IMR-90 (cell line): Measurements from ENCODE around the gene ZNF134. TPM values are rescaled to one million over a fixed set of nuclear protein-coding genes. Genes with fewer than 3 reads are reported as not detected.

Experiments used
- ATAC-seq: fragments of 200-7000 bp; cut with Tn5 transposase; 2 replicates; pipeline ENCODE4 v1.9.1; 2020; ENCODE audit warnings: low read depth, mild to moderate bottlenecking, moderate library complexity
- BruUV-seq: library from RNA; stranded (reverse); fragments of 400-500 nt; replicated peaks from 2 replicates; lab custom pipeline; 2021; lab: Mats Ljungman, UMichigan
- CTCF ChIA-PET: fragments of 300-600 bp; formaldehyde crosslinking; extraction: SDS; loops from one replicate; lab custom pipeline; 2021; ENCODE audit warnings: antibody characterized with exemption; lab: Yijun Ruan, JAX
- POLR2A ChIA-PET: fragments of 300-600 bp; sonication (Branson Sonifier 250); formaldehyde crosslinking; loops from one replicate; lab custom pipeline; 2022; ENCODE audit warnings: antibody characterized with exemption; ENCODE audit not compliant: unreplicated experiment; lab: Charles Lee
- DNase-seq: peaks from one replicate; pipeline ENCODE4 v3.0.0; 2013
- H2AFZ ChIP-seq: replicated peaks from 2 replicates; pipeline ENCODE3; 2013; ENCODE audit warnings: low read length, mild to moderate bottlenecking; ENCODE audit not compliant: poor library complexity
- H2AK5ac ChIP-seq: 2 replicates; pipeline ENCODE4 v1.6.1; 2013; ENCODE audit warnings: low read depth, low read length, inconsistent platforms
- H2AK9ac ChIP-seq: replicated peaks from 2 replicates; pipeline ENCODE3; 2013; ENCODE audit warnings: mild to moderate bottlenecking, low read depth, low read length, moderate library complexity; ENCODE audit not compliant: poor library complexity
- H2BK120ac ChIP-seq: 2 replicates; pipeline ENCODE4 v1.6.1; 2013; ENCODE audit warnings: low read depth, low read length, inconsistent platforms
- H2BK15ac ChIP-seq: 3 replicates; pipeline ENCODE4 v1.6.1; 2013; ENCODE audit warnings: low read depth, low read length, inconsistent platforms
- H2BK20ac ChIP-seq: 2 replicates; pipeline ENCODE4 v1.6.1; 2013; ENCODE audit warnings: low read depth, mild to moderate bottlenecking, inconsistent platforms, low read length, moderate library complexity
- H2BK5ac ChIP-seq: 2 replicates; pipeline ENCODE4 v1.6.1; 2013; ENCODE audit warnings: mild to moderate bottlenecking, low read depth, low read length, inconsistent platforms; ENCODE audit not compliant: poor library complexity, severe bottlenecking
- H3K14ac ChIP-seq: replicated peaks from 2 replicates; pipeline ENCODE4 v1.6.1; 2013; ENCODE audit warnings: low read depth, low read length, inconsistent platforms
- H3K18ac ChIP-seq: 2 replicates; pipeline ENCODE4 v1.6.1; 2013; ENCODE audit warnings: low read depth, low read length, control low read depth
- H3K23ac ChIP-seq: 2 replicates; pipeline ENCODE4 v1.6.1; 2013; ENCODE audit warnings: low read depth, low read length, inconsistent platforms
- H3K27ac ChIP-seq: 2 replicates; pipeline ENCODE4 v1.5.1; 2013; ENCODE audit warnings: mild to moderate bottlenecking, control low read depth, low read length; ENCODE audit not compliant: insufficient read depth
- H3K27me3 ChIP-seq: 2 replicates; pipeline ENCODE4 v1.6.1; 2013; ENCODE audit warnings: low read length; ENCODE audit not compliant: control insufficient read depth, insufficient read depth
- H3K36me3 ChIP-seq: 2 replicates; pipeline ENCODE4 v1.6.1; 2013; ENCODE audit warnings: low read length, mixed read lengths; ENCODE audit not compliant: control insufficient read depth, insufficient read depth
- H3K4ac ChIP-seq: 2 replicates; pipeline ENCODE4 v1.6.1; 2013; ENCODE audit warnings: low read depth, low read length, inconsistent platforms
- H3K4me1 ChIP-seq: 2 replicates; pipeline ENCODE4 v1.6.1; 2013; ENCODE audit warnings: low read length, mixed read lengths; ENCODE audit not compliant: control insufficient read depth, insufficient read depth
- H3K4me2 ChIP-seq: 2 replicates; pipeline ENCODE4 v1.6.1; 2013; ENCODE audit warnings: low read depth, mild to moderate bottlenecking, control low read depth, low read length, moderate library complexity
- H3K4me3 ChIP-seq: 2 replicates; pipeline ENCODE4 v1.5.1; 2013; ENCODE audit warnings: low read depth, mild to moderate bottlenecking, control low read depth, low read length, moderate library complexity; ENCODE audit not compliant: insufficient read depth
- H3K56ac ChIP-seq: 2 replicates; pipeline ENCODE4 v1.6.1; 2013; ENCODE audit warnings: low read length, inconsistent platforms; ENCODE audit not compliant: insufficient read depth; ENCODE audit errors: extremely low read depth
- H3K79me1 ChIP-seq, 2 experiments: 2 replicates each; pipeline ENCODE4 v1.6.1; 2013; ENCODE audit warnings: low read length in 2 of 2, inconsistent platforms in 1 of 2, low read depth in 1 of 2
- H3K9ac ChIP-seq: 2 replicates; pipeline ENCODE4 v1.6.1; 2013; ENCODE audit warnings: low read depth, low read length, control low read depth
- H3K9me1 ChIP-seq: 2 replicates; pipeline ENCODE4 v1.6.1; 2013; ENCODE audit warnings: low read length, inconsistent platforms; ENCODE audit not compliant: insufficient read depth
- H3K9me3 ChIP-seq: 2 replicates; pipeline ENCODE4 v1.6.1; 2013; ENCODE audit warnings: low read length; ENCODE audit not compliant: control insufficient read depth, insufficient read depth
- H4K20me1 ChIP-seq: 2 replicates; pipeline ENCODE4 v1.6.1; 2013; ENCODE audit warnings: low read length, inconsistent platforms; ENCODE audit not compliant: insufficient read depth
- H4K5ac ChIP-seq: 2 replicates; pipeline ENCODE4 v1.6.1; 2013; ENCODE audit warnings: mild to moderate bottlenecking, low read depth, low read length, control low read depth
- H4K8ac ChIP-seq, 2 experiments: 2 replicates each; pipeline ENCODE4 v1.6.1; 2013; ENCODE audit warnings: low read depth in 2 of 2, low read length in 2 of 2, control low read depth in 1 of 2, inconsistent platforms in 1 of 2
- H4K91ac ChIP-seq: 2 replicates; pipeline ENCODE4 v1.6.1; 2013; ENCODE audit warnings: low read depth, low read length, inconsistent platforms; ENCODE audit not compliant: insufficient read depth
- CEBPB ChIP-seq: IDR thresholded peaks from 2 replicates; pipeline ENCODE4 v1.6.1; 2012; ENCODE audit warnings: low read depth, low read length, improper control_type of control experiment
- CHD1 ChIP-seq: IDR thresholded peaks from 2 replicates; pipeline ENCODE4 v1.6.1; 2012; ENCODE audit warnings: low read depth, low read length, improper control_type of control experiment
- RCOR1 ChIP-seq: IDR thresholded peaks from 2 replicates; pipeline ENCODE4 v1.6.1; 2012; ENCODE audit warnings: mild to moderate bottlenecking, low read length, improper control_type of control experiment; ENCODE audit not compliant: insufficient replicate concordance
- RFX5 ChIP-seq: IDR thresholded peaks from 2 replicates; pipeline ENCODE4 v1.8.0; 2012; ENCODE audit warnings: low read depth, mild to moderate bottlenecking, low read length, moderate library complexity
- WGBS, 2 experiments: methylation state at CpG; one replicate each; pipeline versions ENCODE4 v1.1.5 to v1.1.7; 2013; ENCODE audit warnings: missing lambda C conversion rate in 2 of 2; ENCODE audit not compliant: insufficient read length in 1 of 2; ENCODE audit errors: extremely low coverage in 2 of 2; 5-methylcytosine and 5-hydroxymethylcytosine counted together
- dilution Hi-C: fragments of 300-500 bp; cut with HindIII; formaldehyde crosslinking; loops from one replicate; pipeline ENCODE4 v1.14.3; 2018; ENCODE audit warnings: low sequenced_read_pairs; ENCODE audit not compliant: unreplicated experiment
- in situ Hi-C: fragments of 300-500 bp; cut with MboI; formaldehyde crosslinking; loops from 3 replicates; pipeline ENCODE4 v1.14.3; 2019; ENCODE audit warnings: low sequenced_read_pairs, inconsistent platforms, mixed read lengths
- intact Hi-C: fragments of 100-400 bp; cut with micrococcal nuclease; formaldehyde crosslinking; loops from 2 replicates; pipeline ENCODE4 v1.10.0; 2022
- polyA plus RNA-seq, 3 experiments: library from polyadenylated mRNA; depleted of rRNA; stranded (reverse); fragments of >200 nt; gene quantifications; 2 replicates each; pipeline ENCODE4 v1.2.3, GENCODE V29; 2012; ENCODE audit warnings: low replicate concordance in 1 of 3
- total RNA-seq: library from RNA; depleted of rRNA; stranded (reverse); fragments of >200 nt; gene quantifications from 2 replicates; pipeline ENCODE4 v1.2.3, GENCODE V29; 2012

The ZNF134 gene
- total and polyA plus RNA-seq, 2 of the 4 experiments (the other 2 are of a cell fraction) = 6.2 to 31.0 TPM

GRCh38 chr19:57633832-57634131 is 19.7 kb downstream of the ZNF134 start:
- H4K5ac ChIP-seq = no peak overlapping the region; the same call in 1 of the 2 replicates
- dilution Hi-C loops (no loop called here), intact Hi-C loops (loop anchor here (2.0 to 5.0 kb wide), 2 partner anchors 49 to 55 kb away; partner anchors contain the start of genes ZNF416 and ZNF551), in situ Hi-C loops (no loop called here)
- no peaks in the 10 kb centered on the region for H4K20me1 ChIP-seq
- H3K9me1 ChIP-seq = peaks cover 12% of the 10 kb centered on the region; the same call in 1 of the 2 replicates
- ChIA-PET POLR2A (no interaction called here), CTCF (no interaction called here)
- H2AFZ ChIP-seq = peak overlapping the region; percentile 96
- H3K4me1 ChIP-seq = peaks cover 4% of the 10 kb centered on the region
- peaks cover 7% of the 10 kb centered on the region for H3K9me3 ChIP-seq
- no peak for TF ChIP-seq CHD1
- TF ChIP-seq RCOR1 = no peak
- no peak for TF ChIP-seq RFX5
- no peak for TF ChIP-seq CEBPB
- no peak overlapping the region for H2BK20ac ChIP-seq
- no peak for ATAC-seq
- H3K56ac ChIP-seq = peak overlapping the region; percentile 63; the same call in 1 of the 2 replicates
- peak overlapping the region; percentile 83 for H3K4me3 ChIP-seq
- H3K23ac ChIP-seq = peak overlapping the region; percentile 11; the same call in 1 of the 2 replicates
- H3K4ac ChIP-seq = no peak overlapping the region
- no peak overlapping the region for H2BK5ac ChIP-seq
- H3K4me2 ChIP-seq = peak overlapping the region; percentile 91
- peak overlapping the region; percentile 83 for H2AK9ac ChIP-seq
- H3K79me1 ChIP-seq = peaks cover 10 to 18% of the 10 kb centered on the region in 2 experiments
- no peak overlapping the region for H2AK5ac ChIP-seq
- H3K9ac ChIP-seq = peak overlapping the region; percentile 78
- no peak overlapping the region for H4K91ac ChIP-seq
- DNase-seq = no peak
- no peaks in the 10 kb centered on the region for H3K27me3 ChIP-seq
- peak overlapping the region in 1 of 2 experiments; percentile 31; a peak in 2 of 4 replicates for H4K8ac ChIP-seq
- H2BK15ac ChIP-seq = no peak overlapping the region
- H2BK120ac ChIP-seq = no peak overlapping the region
- H3K18ac ChIP-seq = no peak overlapping the region
- no CpG with 5 or more reads among the region's 6 CpGs for WGBS, 2 experiments
- H3K14ac ChIP-seq = peak overlapping the region; percentile 71
- H3K27ac ChIP-seq = no peak overlapping the region
- BruUV-seq = no TSS peak
- H3K36me3 ChIP-seq = peaks cover 9% of the 10 kb centered on the region
